ENCODE results near the gene UBE2Q1. TPM values are rescaled to one million over a fixed set of nuclear protein-coding genes. Genes with fewer than 3 reads are reported as not detected.

The UBE2Q1 gene
- total RNA-seq, 1 experiment from 2014 or later = 55.8 TPM

DNA sequence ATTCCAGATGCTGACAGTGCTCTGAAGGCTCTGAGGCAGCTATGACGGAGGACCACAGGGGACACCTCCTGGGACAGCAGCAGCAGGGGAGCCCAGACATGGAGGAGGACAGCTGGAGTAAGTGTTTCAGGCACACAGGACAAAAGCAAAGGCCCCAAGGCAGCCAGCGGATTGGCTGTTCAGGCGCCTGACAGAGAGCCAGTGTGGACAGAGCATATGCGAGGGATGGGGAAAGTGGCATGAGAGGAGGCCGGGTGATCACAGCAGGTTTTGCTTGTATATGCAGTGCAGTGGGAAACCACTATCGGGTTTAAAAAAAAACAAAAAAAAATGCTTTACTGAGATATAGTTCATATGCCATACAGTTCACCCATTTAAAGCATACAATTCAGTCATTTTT is 28.2 kb upstream of the UBE2Q1 start:
- Histone ChIP-seq H3K4me1 (replicated peaks) (peaks cover 12% of the 10 kb centered on the region), H3K36me3 (peaks cover 97% of the 10 kb centered on the region), H3K9me3 (replicated peaks) (no peaks in the 10 kb centered on the region), H3K4me3 (no peak overlapping the region), H3K27ac (no peak overlapping the region), H3K27me3 (replicated peaks) (no peaks in the 10 kb centered on the region)
- no peak for DNase-seq (ENCODE audit: low read depth in 1 of 2, low spot score in 2 of 2)

GRCh38 chr1:154586231-154586630 is 27.8 kb upstream of the UBE2Q1 start:
- no peaks in the 10 kb centered on the region for H3K9me3 ChIP-seq (replicated peaks)
- H3K4me3 ChIP-seq = no peak overlapping the region
- DNase-seq (ENCODE audit: low read depth in 1 of 2, low spot score in 2 of 2) = no peak
- H3K27ac ChIP-seq = no peak overlapping the region
- peaks cover 97% of the 10 kb centered on the region for H3K36me3 ChIP-seq
- peaks cover 8% of the 10 kb centered on the region for H3K4me1 ChIP-seq (replicated peaks)
- H3K27me3 ChIP-seq (replicated peaks) = no peaks in the 10 kb centered on the region

GRCh38 chr1:154584267-154584994 is 26.0 kb upstream of the UBE2Q1 start:
- no peak overlapping the region for H3K4me3 ChIP-seq
- no peak for DNase-seq (ENCODE audit: low read depth in 1 of 2, low spot score in 2 of 2)
- no peaks in the 10 kb centered on the region for H3K4me1 ChIP-seq (replicated peaks)
- no peaks in the 10 kb centered on the region for H3K9me3 ChIP-seq (replicated peaks)
- no peak overlapping the region for H3K27ac ChIP-seq
- peaks cover 97% of the 10 kb centered on the region for H3K36me3 ChIP-seq
- H3K27me3 ChIP-seq (replicated peaks) = no peaks in the 10 kb centered on the region

- H3K4me3 ChIP-seq = no peak overlapping the region
- DNase-seq (ENCODE audit: low read depth in 1 of 2, low spot score in 2 of 2) = no peak
- H3K27ac ChIP-seq = no peak overlapping the region
- no peaks in the 10 kb centered on the region for H3K4me1 ChIP-seq (replicated peaks)
- H3K27me3 ChIP-seq (replicated peaks) = no peaks in the 10 kb centered on the region
- no peaks in the 10 kb centered on the region for H3K9me3 ChIP-seq (replicated peaks)
- peaks cover 91% of the 10 kb centered on the region for H3K36me3 ChIP-seq
Observed at GRCh38 chr1:154583773-154584172, 25.3 kb upstream of the UBE2Q1 start.

DNA sequence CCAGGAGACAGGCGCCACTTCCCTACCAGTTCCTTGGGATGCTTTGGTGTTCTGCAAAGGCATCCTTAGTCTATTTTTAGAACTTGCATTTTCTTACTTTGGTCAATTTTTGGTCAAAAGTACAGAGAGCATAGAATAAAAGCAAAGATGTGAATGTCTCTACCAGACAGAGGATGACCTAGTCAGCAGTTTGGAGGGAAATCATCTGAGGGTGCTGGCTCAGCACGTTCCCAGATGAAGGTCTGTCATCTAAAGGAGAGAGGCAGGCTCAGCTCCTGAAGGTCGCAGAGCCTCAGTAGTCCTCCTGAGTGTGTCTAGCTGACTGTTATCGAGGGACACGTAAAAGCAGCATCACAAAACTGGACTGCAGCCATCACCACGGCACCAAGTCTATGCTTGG is 24.4 kb upstream of the UBE2Q1 start:
- Histone ChIP-seq H3K27me3 (replicated peaks) (no peaks in the 10 kb centered on the region), H3K4me3 (no peak overlapping the region), H3K9me3 (replicated peaks) (no peaks in the 10 kb centered on the region), H3K27ac (no peak overlapping the region), H3K36me3 (peaks cover 87% of the 10 kb centered on the region), H3K4me1 (replicated peaks) (no peaks in the 10 kb centered on the region)
- DNase-seq (ENCODE audit: low read depth in 1 of 2, low spot score in 2 of 2) = no peak

DNA sequence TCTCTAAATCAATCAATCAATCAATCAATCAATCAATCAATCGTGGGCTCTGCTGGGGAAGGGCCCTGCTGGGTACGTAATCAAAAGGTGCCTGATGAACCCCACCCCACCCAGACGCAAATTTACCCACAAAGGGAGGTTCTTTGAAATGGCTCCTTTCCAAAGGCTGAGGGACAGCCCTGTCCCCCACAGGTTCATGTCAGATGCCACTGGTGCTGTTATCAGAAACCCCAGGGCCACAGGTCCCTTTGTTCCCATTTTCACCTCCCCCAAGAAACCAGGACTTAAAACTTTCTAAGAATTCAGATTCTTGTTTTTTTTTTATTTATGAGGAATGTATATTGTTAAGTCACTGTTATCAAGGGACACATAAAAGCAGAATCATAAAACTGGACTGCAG is 23.3 kb upstream of the UBE2Q1 start:
- Histone ChIP-seq H3K4me1 (replicated peaks) (no peaks in the 10 kb centered on the region), H3K9me3 (replicated peaks) (no peaks in the 10 kb centered on the region), H3K27me3 (replicated peaks) (no peaks in the 10 kb centered on the region), H3K4me3 (no peak overlapping the region), H3K36me3 (peaks cover 75% of the 10 kb centered on the region), H3K27ac (no peak overlapping the region)
- DNase-seq (ENCODE audit: low read depth in 1 of 2, low spot score in 2 of 2) = no peak

GRCh38 chr1:154579374-154579773 is 20.9 kb upstream of the UBE2Q1 start:
- peaks cover 51% of the 10 kb centered on the region for H3K36me3 ChIP-seq
- DNase-seq (ENCODE audit: low read depth in 1 of 2, low spot score in 2 of 2) = no peak
- no peak overlapping the region for H3K4me3 ChIP-seq
- H3K4me1 ChIP-seq (replicated peaks) = no peaks in the 10 kb centered on the region
- H3K27me3 ChIP-seq (replicated peaks) = no peaks in the 10 kb centered on the region
- no peaks in the 10 kb centered on the region for H3K9me3 ChIP-seq (replicated peaks)
- no peak overlapping the region for H3K27ac ChIP-seq

- Histone ChIP-seq H3K36me3 (peaks cover 38% of the 10 kb centered on the region), H3K27ac (no peak overlapping the region), H3K9me3 (replicated peaks) (no peaks in the 10 kb centered on the region), H3K27me3 (replicated peaks) (no peaks in the 10 kb centered on the region; the same call in 1 of the 2 replicates), H3K4me1 (replicated peaks) (no peaks in the 10 kb centered on the region), H3K4me3 (no peak overlapping the region)
- DNase-seq (ENCODE audit: low read depth in 1 of 2, low spot score in 2 of 2) = no peak
Observed at GRCh38 chr1:154578058-154578418, 19.6 kb upstream of the UBE2Q1 start.

GRCh38 chr1:154577346-154578057 is 19.0 kb upstream of the UBE2Q1 start:
- no peak for DNase-seq (ENCODE audit: low read depth in 1 of 2, low spot score in 2 of 2)
- Histone ChIP-seq H3K36me3 (peaks cover 33% of the 10 kb centered on the region), H3K27ac (no peak overlapping the region), H3K4me3 (no peak overlapping the region), H3K27me3 (replicated peaks) (no peaks in the 10 kb centered on the region; the same call in 1 of the 2 replicates), H3K4me1 (replicated peaks) (no peaks in the 10 kb centered on the region), H3K9me3 (replicated peaks) (no peaks in the 10 kb centered on the region)

DNA sequence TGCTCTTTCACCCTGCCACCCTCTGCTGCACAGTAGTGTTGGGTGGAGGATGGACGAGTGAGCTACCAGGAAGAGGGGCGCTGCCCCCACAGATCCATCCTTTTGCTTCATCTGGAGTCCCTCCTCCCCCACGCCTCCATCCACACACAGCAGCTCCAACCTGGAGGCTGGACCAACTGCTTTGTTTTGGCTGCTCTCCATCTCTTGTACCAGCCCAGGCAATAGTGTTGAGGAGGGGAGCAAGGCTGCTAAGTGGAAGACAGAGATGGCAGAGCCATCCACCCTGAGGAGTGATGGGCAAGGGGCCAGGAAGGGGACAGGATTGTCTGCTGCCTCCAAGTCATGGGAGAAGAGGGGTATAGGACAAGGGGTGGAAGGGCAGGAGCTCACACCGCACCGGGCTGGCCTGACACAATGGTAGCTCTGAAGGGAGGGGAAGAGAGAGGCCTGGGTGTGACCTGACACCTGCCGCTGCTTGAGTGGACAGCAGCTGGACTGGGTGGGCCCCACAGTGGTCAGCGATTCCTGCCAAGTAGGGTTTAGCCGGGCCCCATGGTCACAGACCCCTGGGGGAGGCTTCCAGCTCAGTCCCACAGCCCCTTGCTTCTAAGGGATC is 17.6 kb upstream of the UBE2Q1 start:
- no peak for DNase-seq (ENCODE audit: low read depth in 1 of 2, low spot score in 2 of 2)
- Histone ChIP-seq H3K36me3 (peaks cover 21% of the 10 kb centered on the region), H3K9me3 (replicated peaks) (no peaks in the 10 kb centered on the region), H3K27me3 (replicated peaks) (no peaks in the 10 kb centered on the region; the same call in 1 of the 2 replicates), H3K27ac (no peak overlapping the region), H3K4me3 (no peak overlapping the region), H3K4me1 (replicated peaks) (no peaks in the 10 kb centered on the region)

GRCh38 chr1:154575147-154575927 is 16.9 kb upstream of the UBE2Q1 start:
- DNase-seq (ENCODE audit: low read depth in 1 of 2, low spot score in 2 of 2) = no peak
- peaks cover 14% of the 10 kb centered on the region for H3K36me3 ChIP-seq
- H3K4me3 ChIP-seq = no peak overlapping the region
- H3K27ac ChIP-seq = no peak overlapping the region
- no peaks in the 10 kb centered on the region for H3K4me1 ChIP-seq (replicated peaks)
- H3K9me3 ChIP-seq (replicated peaks) = no peaks in the 10 kb centered on the region
- H3K27me3 ChIP-seq (replicated peaks) = no peaks in the 10 kb centered on the region; the same call in 1 of the 2 replicates

- peaks cover 8% of the 10 kb centered on the region; the same call in 1 of the 2 replicates for H3K36me3 ChIP-seq
- no peak for DNase-seq (ENCODE audit: low read depth in 1 of 2, low spot score in 2 of 2)
Observed at GRCh38 chr1:154574716-154575115, 16.3 kb upstream of the UBE2Q1 start.

DNA sequence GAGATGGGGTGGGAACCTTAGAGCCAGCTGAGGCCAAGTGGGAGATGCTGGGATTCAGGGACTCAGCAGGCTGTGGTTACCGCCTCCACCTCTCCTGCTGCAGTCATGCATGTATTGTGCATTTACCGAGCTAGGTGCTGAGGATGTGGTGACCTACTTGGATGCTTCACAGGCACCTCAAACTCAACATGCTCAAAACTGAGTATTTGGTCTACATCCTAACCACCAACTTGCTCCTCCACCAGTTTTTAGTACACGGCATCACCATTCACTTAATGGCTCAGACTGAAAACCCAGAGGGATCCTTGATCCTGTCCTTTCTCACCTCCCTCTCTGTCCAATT is 14.7 kb upstream of the UBE2Q1 start:
- no peak overlapping the region for H3K4me3 ChIP-seq
- H3K36me3 ChIP-seq = peaks cover 2% of the 10 kb centered on the region; the same call in 1 of the 2 replicates
- peaks cover 2% of the 10 kb centered on the region for H3K27me3 ChIP-seq (replicated peaks)
- H3K4me1 ChIP-seq (replicated peaks) = no peaks in the 10 kb centered on the region; the same call in 1 of the 2 replicates
- DNase-seq (ENCODE audit: low read depth in 1 of 2, low spot score in 2 of 2) = no peak
- no peak overlapping the region for H3K27ac ChIP-seq
- no peaks in the 10 kb centered on the region for H3K9me3 ChIP-seq (replicated peaks)

More at GRCh38 chr1:154574716-154575115, 16.3 kb upstream of the UBE2Q1 start:
- H3K4me1 ChIP-seq (replicated peaks) = no peaks in the 10 kb centered on the region
- no peaks in the 10 kb centered on the region; the same call in 1 of the 2 replicates for H3K27me3 ChIP-seq (replicated peaks)
- no peak overlapping the region for H3K27ac ChIP-seq
- no peak overlapping the region for H3K4me3 ChIP-seq
- no peaks in the 10 kb centered on the region for H3K9me3 ChIP-seq (replicated peaks)
